HG03039 (cell line): ENCODE measurements around the gene RAPGEF1.
"Not testable (repeated sequence)": the region's sequence is repeated elsewhere in the genome, so short reads cannot be mapped to it uniquely, and the experiment has no call there.

Experiments
- ATAC-seq: cut with Tn5 transposase; IDR thresholded peaks from one replicate; pipeline ENCODE4 v1.9.1; 2021; ENCODE audit warnings: mild to moderate bottlenecking, moderate library complexity; ENCODE audit not compliant: unreplicated experiment

The RAPGEF1 gene

DNA sequence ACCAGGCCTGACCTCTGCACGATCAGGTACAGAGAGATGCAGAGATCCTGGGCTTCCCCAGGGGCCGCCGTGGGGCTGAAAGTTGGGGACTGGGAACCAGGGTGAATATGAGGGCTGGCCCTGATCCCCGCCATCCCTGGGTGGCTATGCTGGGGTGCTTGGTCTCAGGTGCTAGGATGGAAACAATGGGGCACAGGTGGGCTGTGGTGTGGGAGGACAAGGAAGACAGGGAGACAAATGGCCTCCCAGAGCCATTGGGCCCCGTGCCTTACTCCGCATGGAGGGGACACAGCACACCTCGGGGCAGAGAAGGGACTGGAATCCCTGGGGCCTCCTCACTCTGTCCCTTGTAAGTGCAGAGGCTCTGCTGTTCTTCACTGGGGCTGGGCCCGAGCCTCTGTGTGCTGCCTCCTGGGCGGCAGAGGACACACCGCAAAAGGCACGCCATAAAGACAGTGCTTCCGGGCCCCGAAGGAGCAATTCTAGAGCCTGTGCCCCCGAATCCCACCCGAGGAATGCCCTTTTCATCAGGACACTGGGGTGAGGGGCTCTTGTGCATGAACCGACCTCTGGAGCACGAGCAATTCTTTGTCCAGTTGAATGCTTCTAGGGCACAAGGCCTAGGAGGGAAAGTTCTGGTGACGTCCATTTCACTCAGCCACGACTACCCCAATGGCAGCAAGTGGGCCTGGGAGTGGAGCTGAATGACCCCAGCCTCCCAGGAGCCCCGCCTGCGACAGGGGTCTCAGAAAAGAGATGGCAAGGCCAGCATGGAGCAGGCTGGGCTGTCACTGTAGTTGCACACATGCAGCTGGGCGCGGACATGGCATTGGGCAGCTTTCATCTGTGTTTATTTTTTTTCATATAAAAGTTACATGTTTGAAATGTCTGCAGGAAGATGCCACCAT, 163.7 kb downstream of the RAPGEF1 start:
- ATAC-seq, result no peak

DNA sequence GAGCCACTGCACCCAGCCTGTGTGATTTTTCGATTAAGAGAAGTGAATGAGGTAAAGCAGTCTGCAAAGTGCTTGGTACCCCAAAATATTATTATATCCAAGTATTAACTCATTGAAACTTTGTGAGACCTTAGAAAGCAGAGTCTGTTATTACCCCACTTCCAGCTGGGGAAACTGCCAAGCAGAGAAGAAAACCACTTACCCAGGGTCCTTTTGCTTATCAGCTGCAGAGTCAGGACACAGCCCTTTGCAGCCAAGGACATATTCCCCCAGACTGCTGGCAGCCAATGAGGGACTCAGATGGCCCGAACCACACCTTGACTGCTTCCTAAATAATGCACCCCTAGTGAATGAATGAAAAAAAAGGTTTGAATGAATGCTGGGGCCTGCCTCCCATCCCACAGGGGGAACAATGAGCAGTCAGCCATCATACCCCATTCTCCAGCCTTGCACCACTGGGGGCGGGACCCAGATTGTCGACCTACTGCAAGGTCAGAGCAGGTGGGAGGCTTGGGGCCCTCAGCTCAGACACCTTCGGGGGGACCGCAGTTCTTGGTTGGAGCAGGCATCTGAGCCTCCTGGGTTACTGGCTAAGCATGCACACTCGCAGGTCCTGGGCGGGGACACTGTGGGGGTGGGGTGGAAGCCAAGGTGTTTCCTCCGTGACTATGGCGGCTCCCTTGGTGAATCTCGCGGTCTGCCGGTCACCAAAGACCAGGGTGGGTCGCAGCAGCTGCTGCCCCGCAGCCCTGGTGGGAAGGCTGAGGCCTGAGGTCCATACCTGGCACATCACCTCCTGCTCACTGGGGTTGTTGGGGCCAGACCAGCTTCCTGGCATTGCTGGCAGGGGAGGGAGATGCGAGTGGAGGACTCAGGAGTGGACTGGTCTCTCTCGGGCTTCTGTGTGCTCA, 164.9 kb downstream of the RAPGEF1 start:
- no peak for ATAC-seq

- ATAC-seq, result no peak
These were observed 172.0 kb downstream of the RAPGEF1 start for GRCh38 chr9:131567910-131568309.

- ATAC-seq, result no peak
These were observed 173.7 kb downstream of the RAPGEF1 start for GRCh38 chr9:131566158-131566557.

DNA sequence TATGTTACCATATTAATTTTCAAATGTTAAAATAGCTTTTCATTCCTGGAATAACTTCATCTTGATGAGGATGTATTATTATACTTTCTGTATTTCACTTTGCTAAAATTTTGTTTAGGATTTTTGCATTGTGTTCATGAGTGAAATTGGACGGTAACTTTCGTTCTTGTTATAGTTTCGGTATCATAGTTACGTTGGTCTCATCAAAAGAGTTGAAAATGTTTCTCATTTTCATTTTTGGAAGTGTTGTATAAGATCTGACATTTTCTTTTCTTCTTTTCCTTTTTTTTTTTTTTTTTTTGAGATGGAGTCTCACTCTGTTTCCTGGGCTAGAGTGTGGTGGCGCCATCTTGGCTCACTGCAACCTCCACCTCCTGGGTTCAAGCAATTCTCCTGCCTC, 174.5 kb downstream of the RAPGEF1 start:
- no peak for ATAC-seq

GRCh38 chr9:131562032-131562959, 177.6 kb downstream of the RAPGEF1 start:
- ATAC-seq, result no peak

GRCh38 chr9:131559421-131560000, 180.4 kb downstream of the RAPGEF1 start:
- no peak for ATAC-seq

- no peak for ATAC-seq
These were observed 181.9 kb downstream of the RAPGEF1 start for GRCh38 chr9:131557855-131558548.

DNA sequence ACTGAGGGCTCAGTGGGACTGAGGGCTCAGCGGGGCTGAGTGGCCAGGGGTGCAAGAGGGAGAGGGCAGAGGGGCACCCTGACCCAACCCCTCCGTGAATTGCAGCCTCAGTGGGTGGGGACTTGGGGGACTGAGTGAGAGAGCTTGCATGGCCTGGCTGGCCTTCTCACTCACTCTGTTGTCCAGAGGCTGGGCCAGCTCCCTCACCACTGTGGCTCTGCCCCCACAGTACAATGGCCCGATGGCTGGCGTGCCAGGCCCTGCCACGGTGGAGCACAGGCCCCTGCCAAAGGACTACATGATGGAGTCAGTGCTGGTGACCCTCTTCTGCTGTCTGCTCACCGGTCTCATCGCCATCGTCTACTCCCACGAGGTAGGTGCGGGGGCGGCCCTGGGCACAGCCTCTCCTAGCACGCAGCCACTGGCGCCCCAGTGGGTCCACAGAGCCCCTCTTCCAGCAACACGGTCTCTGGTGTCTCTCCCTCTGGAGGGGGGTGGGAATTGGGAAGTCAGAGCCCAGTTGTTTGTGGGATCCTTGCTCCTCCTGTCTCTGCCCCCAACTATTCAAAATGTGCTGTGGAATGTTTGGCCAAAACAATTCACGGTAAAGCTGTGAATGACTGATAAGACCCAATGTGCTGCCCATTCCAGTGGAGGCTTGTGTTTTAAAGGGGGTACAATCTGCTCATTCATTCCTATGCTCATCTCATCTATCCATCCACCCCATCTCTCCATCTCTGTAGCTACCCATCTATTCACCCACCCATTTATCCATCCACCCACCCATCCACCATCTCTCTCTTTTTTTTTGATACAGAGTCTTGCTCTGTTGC, 183.8 kb downstream of the RAPGEF1 start:
- ATAC-seq, result no peak

GRCh38 chr9:131554843-131555351, 185.0 kb downstream of the RAPGEF1 start:
- no peak for ATAC-seq

DNA sequence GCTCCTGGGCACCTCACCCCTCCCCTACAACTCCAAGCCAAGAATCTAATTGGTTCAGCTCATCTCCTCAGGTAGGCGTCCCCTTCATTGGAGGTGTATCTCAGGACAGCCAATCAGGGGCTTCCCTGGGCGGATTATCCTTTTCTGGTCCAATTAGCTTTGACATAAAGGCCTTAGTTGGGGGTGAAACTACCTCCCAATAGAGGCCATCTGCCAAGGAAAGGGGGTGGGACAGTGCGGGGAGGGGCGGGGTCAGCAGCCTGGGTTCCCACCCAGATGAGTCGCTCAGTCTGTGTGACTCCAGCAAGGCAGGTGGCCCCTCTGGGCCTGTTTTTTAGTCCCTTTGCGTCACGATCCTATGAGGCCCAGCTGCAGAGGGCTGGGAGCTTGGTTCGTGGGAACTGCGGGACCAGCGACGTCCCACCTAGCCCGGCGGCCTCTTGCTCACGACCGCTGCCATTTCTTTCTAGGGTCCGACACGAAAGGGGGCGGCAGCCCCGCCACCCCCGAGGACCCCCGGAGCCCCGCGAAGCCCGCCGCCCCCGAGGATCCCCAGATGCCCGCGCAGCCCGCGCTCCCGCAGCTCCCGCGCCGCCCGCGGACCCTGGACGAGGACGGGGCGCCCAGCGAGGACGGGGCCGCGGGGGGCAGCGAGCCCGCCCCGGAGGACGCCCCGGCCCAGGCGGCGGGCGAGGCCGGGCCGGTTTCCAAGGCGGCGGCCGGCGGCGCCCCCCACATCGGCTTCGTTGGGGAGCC, 185.6 kb downstream of the RAPGEF1 start:
- ATAC-seq, result no peak

- no peak for ATAC-seq
These were observed 187.8 kb downstream of the RAPGEF1 start for GRCh38 chr9:131552030-131552429.

GRCh38 chr9:131550465-131550864, 189.4 kb downstream of the RAPGEF1 start:
- ATAC-seq, result not testable (repeated sequence)

GRCh38 chr9:131549186-131549585, 190.7 kb downstream of the RAPGEF1 start:
- not testable (repeated sequence) for ATAC-seq

DNA sequence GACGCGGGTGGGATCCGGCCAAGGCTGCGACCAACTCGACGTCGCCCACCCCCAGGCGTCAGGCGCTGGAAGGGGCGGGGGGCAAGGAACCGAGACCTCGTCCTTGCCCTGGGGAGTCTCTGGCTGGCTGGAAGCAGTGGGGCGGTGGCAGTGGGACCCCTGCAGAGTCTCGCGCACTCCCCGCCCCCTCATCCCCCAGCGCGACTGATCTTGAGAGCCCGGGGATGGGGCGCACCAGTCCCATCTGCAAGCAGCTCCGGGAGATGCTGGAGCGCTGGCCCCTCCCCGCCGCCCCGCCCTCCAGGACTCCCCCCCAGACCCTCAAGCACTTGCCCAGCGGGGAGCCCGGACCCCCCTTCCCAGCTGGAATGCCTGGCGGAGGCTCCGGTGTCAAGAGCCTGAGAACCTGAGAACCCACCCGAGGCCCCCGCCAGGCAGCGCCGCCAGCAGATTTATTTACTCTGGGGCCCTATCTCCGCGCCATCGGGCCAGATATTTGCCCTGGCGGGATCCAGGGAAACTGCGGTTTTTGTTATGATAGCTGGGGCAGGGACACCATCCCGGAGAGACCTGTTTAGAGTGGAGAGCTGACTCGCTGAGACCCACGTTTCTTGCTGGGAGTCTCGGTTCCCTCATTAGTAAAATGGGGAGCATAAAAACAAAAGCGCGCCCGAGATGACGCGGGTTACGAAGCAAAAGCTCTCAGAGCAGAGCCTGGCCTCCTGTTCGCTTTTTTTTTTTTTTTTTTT, 193.4 kb downstream of the RAPGEF1 start:
- ATAC-seq, result no peak

GRCh38 chr9:131545786-131546335, 194.0 kb downstream of the RAPGEF1 start:
- ATAC-seq, result no peak
